ENCODE data around the gene FMNL2.

Gene FMNL2

DNA sequence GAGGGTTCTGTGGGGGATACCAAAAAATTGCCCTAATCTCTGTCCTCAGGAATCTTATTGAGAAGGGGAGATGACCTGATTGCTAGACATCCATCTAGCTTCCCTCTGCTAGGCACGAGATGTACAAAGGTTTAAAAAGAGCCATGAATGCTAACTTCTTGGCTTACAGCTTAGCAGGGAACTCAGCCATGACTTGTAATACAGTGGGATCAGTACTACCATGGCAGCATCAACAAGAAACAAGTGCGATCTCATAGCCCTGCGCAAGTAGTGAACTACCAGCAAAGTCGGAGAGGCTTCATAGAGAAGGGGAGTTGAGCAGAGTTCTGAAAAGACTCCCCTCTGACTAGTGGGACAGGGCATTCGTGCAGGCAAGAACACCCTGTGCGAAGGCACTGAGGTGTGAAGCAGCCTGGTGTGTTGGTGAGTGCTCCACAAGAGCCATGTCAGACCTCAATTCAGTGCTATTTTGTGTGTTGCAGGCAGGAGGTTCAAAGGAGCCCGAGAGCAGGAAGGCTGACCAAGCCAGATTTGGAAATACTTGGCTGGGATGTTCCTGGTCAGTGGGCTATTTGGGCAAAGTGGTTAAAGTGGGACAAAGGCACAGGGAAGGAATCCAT, 130.0 kb downstream of the FMNL2 start:
- no peak overlapping the region for H3K4me3 ChIP-seq (ENCODE audit: low read depth, low read length)
- DNase-seq (ENCODE audit: low read depth): no peak
- TF ChIP-seq, protein P1, sequence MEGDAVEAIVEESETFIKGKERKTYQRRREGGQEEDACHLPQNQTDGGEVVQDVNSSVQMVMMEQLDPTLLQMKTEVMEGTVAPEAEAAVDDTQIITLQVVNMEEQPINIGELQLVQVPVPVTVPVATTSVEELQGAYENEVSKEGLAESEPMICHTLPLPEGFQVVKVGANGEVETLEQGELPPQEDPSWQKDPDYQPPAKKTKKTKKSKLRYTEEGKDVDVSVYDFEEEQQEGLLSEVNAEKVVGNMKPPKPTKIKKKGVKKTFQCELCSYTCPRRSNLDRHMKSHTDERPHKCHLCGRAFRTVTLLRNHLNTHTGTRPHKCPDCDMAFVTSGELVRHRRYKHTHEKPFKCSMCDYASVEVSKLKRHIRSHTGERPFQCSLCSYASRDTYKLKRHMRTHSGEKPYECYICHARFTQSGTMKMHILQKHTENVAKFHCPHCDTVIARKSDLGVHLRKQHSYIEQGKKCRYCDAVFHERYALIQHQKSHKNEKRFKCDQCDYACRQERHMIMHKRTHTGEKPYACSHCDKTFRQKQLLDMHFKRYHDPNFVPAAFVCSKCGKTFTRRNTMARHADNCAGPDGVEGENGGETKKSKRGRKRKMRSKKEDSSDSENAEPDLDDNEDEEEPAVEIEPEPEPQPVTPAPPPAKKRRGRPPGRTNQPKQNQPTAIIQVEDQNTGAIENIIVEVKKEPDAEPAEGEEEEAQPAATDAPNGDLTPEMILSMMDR (IDR thresholded peaks at IDR 0.05; ENCODE audit: low read depth, low read length, missing control alignments): no peak
- in situ Hi-C loops (cut with HindIII; ENCODE audit: low sequenced_read_pairs): no loop called here

DNA sequence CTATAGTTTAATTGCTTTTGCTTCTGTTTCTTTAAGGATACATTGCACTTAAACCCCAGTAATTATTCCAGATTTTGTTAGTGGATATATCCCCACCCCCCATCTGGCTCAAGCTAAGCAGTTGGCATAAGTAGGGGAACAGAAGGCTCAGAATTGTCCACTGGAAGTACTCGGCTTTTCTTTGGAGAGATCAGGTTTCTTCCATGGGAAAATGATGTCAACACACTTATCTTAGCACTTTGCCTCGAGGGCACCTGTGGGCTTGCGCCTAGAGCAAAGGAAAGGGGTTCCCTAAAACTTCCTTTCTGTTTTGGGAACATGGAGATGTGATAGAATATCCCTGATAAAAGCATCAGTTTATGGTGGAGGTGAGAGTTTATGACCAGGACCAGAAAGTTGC, 130.6 kb downstream of the FMNL2 start:
- no peak for DNase-seq (ENCODE audit: low read depth)
- in situ Hi-C loops (cut with HindIII; ENCODE audit: low sequenced_read_pairs): no loop called here
- no peak overlapping the region for H3K4me3 ChIP-seq (ENCODE audit: low read depth, low read length)
- TF ChIP-seq, protein P1 (IDR thresholded peaks at IDR 0.05; ENCODE audit: low read depth, low read length, missing control alignments): no peak

DNA sequence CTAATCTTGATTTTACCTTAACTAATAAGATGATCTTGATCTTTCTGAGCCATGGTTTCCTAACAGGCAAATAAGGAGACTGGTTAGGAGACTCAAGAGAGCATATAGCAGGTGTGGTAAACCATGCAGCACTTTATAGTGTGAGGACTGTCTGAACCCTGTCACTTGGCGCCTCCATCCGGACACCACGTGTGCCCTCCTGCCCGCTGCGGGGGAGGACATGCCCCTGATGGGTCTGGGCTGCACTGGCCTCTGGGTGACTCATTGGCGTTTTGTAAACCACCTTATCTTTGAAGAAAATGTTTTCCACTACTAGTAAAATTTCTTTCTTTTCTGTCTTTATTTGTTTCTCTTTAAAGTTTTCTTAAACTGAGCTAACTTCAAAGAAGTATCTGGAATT, 131.1 kb downstream of the FMNL2 start:
- TF ChIP-seq, protein P1 (IDR thresholded peaks at IDR 0.05; ENCODE audit: low read depth, low read length, missing control alignments): no peak
- in situ Hi-C loops (cut with HindIII; ENCODE audit: low sequenced_read_pairs): no loop called here
- no peak overlapping the region for H3K4me3 ChIP-seq (ENCODE audit: low read depth, low read length)
- DNase-seq (ENCODE audit: low read depth): no peak

DNA sequence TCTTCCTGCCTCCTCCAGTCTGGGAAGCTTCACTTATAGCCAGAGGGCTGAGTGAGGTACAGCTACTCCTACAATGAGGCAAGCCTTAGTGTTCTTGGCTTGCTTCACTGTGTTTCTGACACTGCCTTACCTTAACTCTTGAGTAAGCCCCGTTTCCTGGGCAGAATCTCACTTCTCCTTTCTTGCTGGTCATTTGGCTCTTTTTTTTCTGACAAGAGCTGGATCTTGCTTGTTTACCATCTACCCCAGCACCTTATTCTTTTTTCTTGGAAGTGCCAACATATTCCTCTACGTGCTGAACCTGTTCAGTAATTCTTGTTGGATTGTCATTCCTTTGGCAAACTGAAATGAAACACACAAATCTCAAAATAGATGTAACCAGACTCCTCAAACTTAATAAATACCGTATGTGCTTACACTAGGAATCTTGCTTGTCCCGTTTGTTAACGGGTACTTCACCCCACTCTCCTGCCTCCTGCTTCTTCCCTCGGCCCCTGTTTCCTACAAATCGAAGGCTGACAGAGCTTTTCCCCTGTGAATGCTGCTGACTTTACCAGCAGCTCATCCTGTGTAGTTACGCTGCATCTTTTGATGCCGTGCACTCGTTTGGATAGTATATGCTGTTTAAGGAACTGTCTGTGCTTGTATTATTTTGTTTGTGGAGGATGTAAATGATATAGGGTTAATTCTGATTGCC, 132.2 kb downstream of the FMNL2 start:
- in situ Hi-C loops (cut with HindIII; ENCODE audit: low sequenced_read_pairs): no loop called here
- DNase-seq (ENCODE audit: low read depth): no peak

DNA sequence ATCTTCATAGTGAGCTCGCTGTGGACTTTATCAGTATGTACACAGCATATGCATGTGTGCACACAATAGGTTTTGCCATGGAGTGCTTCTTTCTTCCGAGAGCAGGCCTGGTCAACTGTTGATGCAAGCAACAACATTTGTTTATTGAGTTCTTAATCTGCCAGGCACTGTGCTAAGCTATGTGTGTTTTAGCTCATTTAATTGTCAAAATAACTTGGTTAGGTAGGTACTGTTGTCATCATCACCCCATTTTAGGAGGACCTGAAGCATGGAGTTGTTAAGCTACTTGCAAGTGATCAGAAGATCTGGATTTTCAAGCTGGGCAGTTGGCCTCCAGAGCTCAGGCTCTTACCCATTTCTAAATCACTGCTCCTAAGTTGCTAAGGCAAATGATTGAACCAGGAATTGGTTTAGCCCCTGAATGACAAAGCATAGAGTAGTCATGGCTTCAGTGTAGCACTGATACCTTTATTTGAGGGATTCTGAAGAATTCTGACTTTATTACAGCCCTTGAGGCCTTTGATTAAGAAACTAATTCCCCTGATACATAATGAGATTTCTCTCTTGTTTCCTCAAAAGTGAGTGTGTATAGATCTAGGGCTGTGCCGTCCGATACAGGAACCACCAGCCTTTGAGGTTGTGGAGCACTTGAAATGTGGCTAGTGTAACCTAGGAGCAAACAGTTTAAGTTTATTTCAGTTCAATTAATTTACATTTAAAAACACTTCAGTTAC, 132.9 kb downstream of the FMNL2 start:
- DNase-seq (ENCODE audit: low read depth): no peak
- TF ChIP-seq, protein P1 (IDR thresholded peaks at IDR 0.05; ENCODE audit: low read depth, low read length, missing control alignments): no peak
- no peak overlapping the region for H3K4me3 ChIP-seq (ENCODE audit: low read depth, low read length)
- in situ Hi-C loops (cut with HindIII; ENCODE audit: low sequenced_read_pairs): no loop called here

More for the DNA sequence above, 132.2 kb downstream of the FMNL2 start:
- no peak overlapping the region for H3K4me3 ChIP-seq (ENCODE audit: low read depth, low read length)
- TF ChIP-seq, protein P1 (IDR thresholded peaks at IDR 0.05; ENCODE audit: low read depth, low read length, missing control alignments): no peak

DNA sequence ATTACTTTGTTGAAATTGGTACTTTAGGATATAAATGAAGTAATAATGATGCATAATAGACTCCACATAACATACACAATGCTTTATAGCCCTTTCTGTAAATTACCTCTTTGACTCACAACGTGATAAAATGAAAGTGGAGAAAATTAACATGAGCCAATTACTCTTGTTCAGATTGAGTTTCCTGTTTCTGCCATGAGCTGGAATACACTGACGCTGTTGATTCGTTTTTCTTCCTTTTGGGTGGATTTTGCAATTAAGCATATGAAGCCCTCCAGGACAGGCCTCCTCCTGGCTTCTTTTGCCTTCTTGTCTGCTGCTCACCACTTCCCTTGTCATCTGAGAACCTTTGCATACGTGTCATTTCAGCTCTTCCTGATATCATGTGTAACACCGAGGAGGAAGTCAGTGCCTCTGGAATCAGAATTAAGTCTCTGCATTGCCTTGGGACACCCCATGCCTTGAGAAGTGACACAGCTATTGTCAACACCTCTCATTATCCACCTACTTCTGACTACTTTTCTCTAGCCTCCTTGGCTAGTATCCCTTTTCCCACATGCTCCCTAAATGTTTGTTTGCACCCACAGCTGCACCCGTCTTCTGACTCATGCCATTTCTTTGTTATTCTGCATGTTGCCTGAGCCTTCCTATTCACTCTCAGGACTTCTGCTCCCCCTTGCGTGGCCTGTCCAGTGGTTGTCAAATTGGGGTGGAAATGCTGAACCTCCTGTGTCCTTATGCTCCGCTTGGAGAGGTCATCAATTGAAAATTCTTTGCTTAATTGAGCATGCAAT, 134.1 kb downstream of the FMNL2 start:
- H3K4me3 ChIP-seq (ENCODE audit: low read depth, low read length): no peak overlapping the region
- no peak for DNase-seq (ENCODE audit: low read depth)
- in situ Hi-C loops (cut with HindIII; ENCODE audit: low sequenced_read_pairs): no loop called here
- TF ChIP-seq, protein P1 (IDR thresholded peaks at IDR 0.05; ENCODE audit: low read depth, low read length, missing control alignments): no peak
